Stimulated activated CD4-positive, alpha-beta T cell treated with anti-CD3 and anti-CD28 coated beads, TNF-alpha, amount 100 ng/mL, for 48 hours (primary cell): Measurements from ENCODE around the gene MARCHF3.
"Not testable (repeated sequence)": the region's sequence is repeated elsewhere in the genome, so short reads cannot be mapped to it uniquely, and the experiment has no call there.

Experiments
- DNase-seq, 3 donors: peaks; one replicate each; pipeline ENCODE4 v3.0.0-alpha.2; 2020; ENCODE audit warnings: low read depth in 3 of 3

Gene MARCHF3

GRCh38 chr5:126954981-126955380 lies 75.4 kb downstream of the MARCHF3 start:
- DNase-seq, result no peak

GRCh38 chr5:126953640-126954039 lies 76.7 kb downstream of the MARCHF3 start:
- DNase-seq, result no peak

GRCh38 chr5:126949475-126949874 lies 80.9 kb downstream of the MARCHF3 start:
- no peak for DNase-seq

GRCh38 chr5:126948453-126948852 lies 81.9 kb downstream of the MARCHF3 start:
- DNase-seq, result no peak

GRCh38 chr5:126948011-126948355 lies 82.4 kb downstream of the MARCHF3 start:
- DNase-seq, result no peak

GRCh38 chr5:126947146-126948010 lies 83.0 kb downstream of the MARCHF3 start:
- DNase-seq, result no peak

- DNase-seq, result not testable (repeated sequence)
Measured at GRCh38 chr5:126942908-126943307, 87.5 kb downstream of the MARCHF3 start.

GRCh38 chr5:126941403-126941802 lies 89.0 kb downstream of the MARCHF3 start:
- no peak for DNase-seq

- DNase-seq, result no peak
Measured at GRCh38 chr5:126939887-126940286, 90.5 kb downstream of the MARCHF3 start.

- no peak for DNase-seq
Measured at GRCh38 chr5:126938466-126938865, 91.9 kb downstream of the MARCHF3 start.

GRCh38 chr5:126937771-126938170 lies 92.6 kb downstream of the MARCHF3 start:
- DNase-seq, result no peak

- DNase-seq, result no peak
Measured at GRCh38 chr5:126936775-126937418, 93.5 kb downstream of the MARCHF3 start.

- DNase-seq, result no peak
Measured at GRCh38 chr5:126931963-126932660, 98.2 kb downstream of the MARCHF3 start.

GRCh38 chr5:126928041-126928440 lies 102.3 kb downstream of the MARCHF3 start:
- no peak for DNase-seq

GRCh38 chr5:126927429-126927828 lies 102.9 kb downstream of the MARCHF3 start:
- no peak for DNase-seq

GRCh38 chr5:126926187-126926586 lies 104.2 kb downstream of the MARCHF3 start:
- no peak for DNase-seq

GRCh38 chr5:126925482-126925881 lies 104.9 kb downstream of the MARCHF3 start:
- DNase-seq, result no peak

- DNase-seq, result no peak
Measured at GRCh38 chr5:126924331-126925033, 105.9 kb downstream of the MARCHF3 start.

GRCh38 chr5:126921241-126922091 lies 108.9 kb downstream of the MARCHF3 start:
- no peak for DNase-seq

- DNase-seq, result no peak
Measured at GRCh38 chr5:126920291-126920690, 110.1 kb downstream of the MARCHF3 start.

- no peak for DNase-seq
Measured at GRCh38 chr5:126919566-126919965, 110.8 kb downstream of the MARCHF3 start.
